Sigmoid colon (tissue), 4 donors: ENCODE results near the gene TBC1D2B.

Source experiments
- CTCF ChIP-seq, 4 experiments: fragments of 450-650 bp in 3 of 4; fragments of 200-600 bp in 1 of 4; IDR thresholded peaks; one replicate each; pipeline ENCODE4 v1.5.1; 2016 to 2019; ENCODE audit warnings: antibody characterized with exemption in 4 of 4, mild to moderate bottlenecking in 3 of 4, moderate library complexity in 2 of 4
- EP300 ChIP-seq, 4 donors: sonication (generic); formaldehyde crosslinking; IDR thresholded peaks; one replicate each; pipeline ENCODE4 v1.6.1; 2017; ENCODE audit warnings: antibody characterized with exemption in 4 of 4
- POLR2A ChIP-seq, 2 donors: fragments of 450-650 bp; IDR thresholded peaks; one replicate each; pipeline ENCODE4 v1.6.1; 2016; ENCODE audit warnings: antibody characterized with exemption in 2 of 2, mild to moderate bottlenecking in 2 of 2, moderate library complexity in 2 of 2
- POLR2AphosphoS5 ChIP-seq, 4 donors: sonication (generic); formaldehyde crosslinking; IDR thresholded peaks; one replicate each; pipeline ENCODE4 v1.6.1; 2017; ENCODE audit warnings: antibody characterized with exemption in 4 of 4

GRCh38 chr15:78020007-78020406 is 57.5 kb downstream of the TBC1D2B start:
- TF ChIP-seq POLR2AphosphoS5 (IDR thresholded peaks at IDR 0.05): no peak
- TF ChIP-seq CTCF (IDR thresholded peaks at IDR 0.05): no peak
- no peak for TF ChIP-seq POLR2A (IDR thresholded peaks at IDR 0.05)
- TF ChIP-seq EP300 (IDR thresholded peaks at IDR 0.05): no peak
